Mammary epithelial cell (primary cell): ENCODE measurements around the gene MAP4K1.

ENCODE experiments used
- CTCF ChIP-seq, 2 donors: IDR thresholded peaks in 1 of 2; conservative IDR thresholded peaks in 1 of 2; 2 replicates each; pipeline ENCODE4 v1.5.1; 2011 to 2012; ENCODE audit warnings: inconsistent platforms in 2 of 2, low read length in 2 of 2, mild to moderate bottlenecking in 2 of 2, control low read depth in 1 of 2, low read depth in 1 of 2; ENCODE audit not compliant: insufficient read depth in 1 of 2; ENCODE audit errors: extremely low read depth in 1 of 2
- EZH2 ChIP-seq: IDR thresholded peaks from 2 replicates; pipeline ENCODE4 v1.6.1; 2012; ENCODE audit warnings: low read length, inconsistent platforms, borderline replicate concordance

GRCh38 chr19:38649305-38650171 is 31.8 kb upstream of the MAP4K1 start:
- TF ChIP-seq CTCF (conservative IDR thresholded peaks at IDR 0.05 in 1 of 2, IDR thresholded peaks at IDR 0.05 in 1 of 2; ENCODE audit: extremely low read depth in 1 of 2, insufficient read depth in 1 of 2, low read depth in 1 of 2, low read length in 2 of 2) (no peak), EZH2 (no peak)
